22Rv1 (cell line): ENCODE data around the gene MMRN1.

Source experiments
- CTCF ChIP-seq: fragments of 450-650 bp; IDR thresholded peaks from 2 replicates; pipeline ENCODE4 v1.5.1; 2017; ENCODE audit warnings: mild to moderate bottlenecking
- ZFX ChIP-seq: fragments of 450-650 bp; IDR thresholded peaks from 2 replicates; pipeline ENCODE4 v1.6.1; 2017; ENCODE audit warnings: antibody characterized with exemption, borderline replicate concordance

- TF ChIP-seq CTCF = no peak
- no peak for TF ChIP-seq ZFX
Measured at GRCh38 chr4:89909889-89910288, 15.2 kb downstream of the MMRN1 start.
